ENCODE measurements around the gene INHA.

The INHA gene

GRCh38 chr2:219603771-219604170, 31.7 kb downstream of the INHA start:
- TF ChIP-seq ZNF8 (CRISPR knock-in tag; IDR thresholded peaks at IDR 0.05): no peak
- no peak for TF ChIP-seq ZC3H10 (CRISPR knock-in tag; IDR thresholded peaks at IDR 0.05)
- TF ChIP-seq RARB (CRISPR knock-in tag; IDR thresholded peaks at IDR 0.05): no peak
- no peak for TF ChIP-seq PATZ1 (CRISPR knock-in tag; IDR thresholded peaks at IDR 0.05; ENCODE audit: borderline replicate concordance)
- no peak for TF ChIP-seq SNAI2 (CRISPR knock-in tag; IDR thresholded peaks at IDR 0.05)
- TF ChIP-seq ESRRG (CRISPR knock-in tag; IDR thresholded peaks at IDR 0.05): no peak
- no peak for TF ChIP-seq OSR1 (CRISPR knock-in tag; IDR thresholded peaks at IDR 0.05)
- TF ChIP-seq GLIS3 (CRISPR knock-in tag; IDR thresholded peaks at IDR 0.05): no peak
- no peak for TF ChIP-seq TCF4 (CRISPR knock-in tag; IDR thresholded peaks at IDR 0.05; ENCODE audit: borderline replicate concordance)
- TF ChIP-seq ZFP3 (CRISPR knock-in tag; IDR thresholded peaks at IDR 0.05): no peak
- TF ChIP-seq TSHZ2 (CRISPR knock-in tag; IDR thresholded peaks at IDR 0.05): no peak
- TF ChIP-seq ZFP30 (CRISPR knock-in tag; IDR thresholded peaks at IDR 0.05): no peak
- no peak for TF ChIP-seq ARNTL (CRISPR knock-in tag; IDR thresholded peaks at IDR 0.05; ENCODE audit: borderline replicate concordance, low read depth)
- no peak for ATAC-seq

- ATAC-seq: no peak
- TF ChIP-seq ZFP3 (CRISPR knock-in tag; IDR thresholded peaks at IDR 0.05) (no peak), CSDC2 (CRISPR knock-in tag; IDR thresholded peaks at IDR 0.05) (no peak)
These were observed 33.5 kb downstream of the INHA start for GRCh38 chr2:219605607-219605954.

- no peak for ATAC-seq
- TF ChIP-seq POU6F1 (CRISPR knock-in tag; IDR thresholded peaks at IDR 0.05; ENCODE audit: borderline replicate concordance, low read depth) (no peak), OSR1 (CRISPR knock-in tag; IDR thresholded peaks at IDR 0.05) (no peak), CSDC2 (CRISPR knock-in tag; IDR thresholded peaks at IDR 0.05) (no peak), ZC3H10 (CRISPR knock-in tag; IDR thresholded peaks at IDR 0.05) (no peak), PPARA (CRISPR knock-in tag; IDR thresholded peaks at IDR 0.05; ENCODE audit: borderline replicate concordance) (no peak), TSHZ2 (CRISPR knock-in tag; IDR thresholded peaks at IDR 0.05) (no peak), ESRRG (CRISPR knock-in tag; IDR thresholded peaks at IDR 0.05) (no peak), GLIS3 (CRISPR knock-in tag; IDR thresholded peaks at IDR 0.05) (no peak), ZFP3 (CRISPR knock-in tag; IDR thresholded peaks at IDR 0.05) (no peak), ZNF565 (CRISPR knock-in tag; conservative IDR thresholded peaks at IDR 0.05; ENCODE audit: low read depth) (no peak), CREB5 (CRISPR knock-in tag; IDR thresholded peaks at IDR 0.05; ENCODE audit: low read depth) (no peak), TOX (CRISPR knock-in tag; IDR thresholded peaks at IDR 0.05; ENCODE audit: borderline replicate concordance) (no peak), ZNF8 (CRISPR knock-in tag; IDR thresholded peaks at IDR 0.05) (no peak), CSRNP3 (CRISPR knock-in tag; IDR thresholded peaks at IDR 0.05) (no peak), ZNF70 (CRISPR knock-in tag; IDR thresholded peaks at IDR 0.05) (no peak), TCF4 (CRISPR knock-in tag; IDR thresholded peaks at IDR 0.05; ENCODE audit: borderline replicate concordance) (no peak), PATZ1 (CRISPR knock-in tag; IDR thresholded peaks at IDR 0.05; ENCODE audit: borderline replicate concordance) (no peak)
These were observed 35.8 kb downstream of the INHA start for GRCh38 chr2:219607931-219608330.
